Loucy (cell line): ENCODE measurements around the gene OR6P1.

ENCODE experiments used
- EZH2phosphoT487 ChIP-seq: fragments of 200-600 bp; IDR thresholded peaks from 2 replicates; pipeline ENCODE4 v1.6.1; 2018; ENCODE audit warnings: antibody characterized with exemption, mild to moderate bottlenecking, moderate library complexity, borderline replicate concordance
- TF ChIP-seq, protein P1 (sequence below): fragments of 200-600 bp; sonication (generic); conservative IDR thresholded peaks from 2 replicates; pipeline ENCODE4 v1.5.1; 2014; ENCODE audit warnings: mild to moderate bottlenecking, antibody characterized with exemption, low read length

DNA sequence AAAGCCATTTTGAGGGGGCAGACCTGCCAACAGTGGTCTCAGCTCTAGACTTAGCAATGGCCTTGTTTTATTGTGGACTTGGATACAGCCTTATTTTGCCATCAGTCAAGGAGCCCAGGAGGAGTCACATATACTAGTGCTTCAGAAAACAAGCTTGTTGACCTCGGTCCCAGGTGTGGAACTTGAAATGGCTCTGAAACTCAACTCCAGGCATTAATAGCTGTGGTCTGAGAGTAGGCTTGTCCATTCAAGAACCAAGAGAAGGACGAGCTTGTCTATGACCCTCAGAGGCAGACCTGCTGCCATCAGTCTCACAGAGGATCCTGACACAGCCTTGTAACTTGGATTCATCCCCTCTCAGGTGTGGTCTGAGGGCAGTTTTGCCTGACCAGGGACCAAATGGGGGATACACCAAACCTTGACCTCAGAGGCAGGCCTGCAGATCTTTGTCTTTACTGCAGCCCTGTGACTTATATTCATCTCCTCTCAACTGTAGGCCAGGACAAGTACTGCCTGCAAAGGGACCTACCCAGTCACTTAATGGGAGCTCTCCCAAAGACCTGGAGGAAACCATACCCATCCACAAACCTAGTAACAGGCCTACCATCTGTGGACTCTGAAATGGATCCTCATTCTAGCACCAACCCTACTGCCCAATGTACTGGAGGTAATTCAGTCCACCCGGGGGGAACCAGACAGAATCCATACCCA lies 49.3 kb downstream of the OR6P1 start:
- TF ChIP-seq, protein P1, sequence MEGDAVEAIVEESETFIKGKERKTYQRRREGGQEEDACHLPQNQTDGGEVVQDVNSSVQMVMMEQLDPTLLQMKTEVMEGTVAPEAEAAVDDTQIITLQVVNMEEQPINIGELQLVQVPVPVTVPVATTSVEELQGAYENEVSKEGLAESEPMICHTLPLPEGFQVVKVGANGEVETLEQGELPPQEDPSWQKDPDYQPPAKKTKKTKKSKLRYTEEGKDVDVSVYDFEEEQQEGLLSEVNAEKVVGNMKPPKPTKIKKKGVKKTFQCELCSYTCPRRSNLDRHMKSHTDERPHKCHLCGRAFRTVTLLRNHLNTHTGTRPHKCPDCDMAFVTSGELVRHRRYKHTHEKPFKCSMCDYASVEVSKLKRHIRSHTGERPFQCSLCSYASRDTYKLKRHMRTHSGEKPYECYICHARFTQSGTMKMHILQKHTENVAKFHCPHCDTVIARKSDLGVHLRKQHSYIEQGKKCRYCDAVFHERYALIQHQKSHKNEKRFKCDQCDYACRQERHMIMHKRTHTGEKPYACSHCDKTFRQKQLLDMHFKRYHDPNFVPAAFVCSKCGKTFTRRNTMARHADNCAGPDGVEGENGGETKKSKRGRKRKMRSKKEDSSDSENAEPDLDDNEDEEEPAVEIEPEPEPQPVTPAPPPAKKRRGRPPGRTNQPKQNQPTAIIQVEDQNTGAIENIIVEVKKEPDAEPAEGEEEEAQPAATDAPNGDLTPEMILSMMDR = no peak
- TF ChIP-seq EZH2phosphoT487 = no peak
